GM19035 (cell line): ENCODE measurements around the gene PNLIPRP2.

ENCODE experiments used
- ATAC-seq: cut with Tn5 transposase; IDR thresholded peaks from one replicate; pipeline ENCODE4 v1.9.1; 2021; ENCODE audit not compliant: unreplicated experiment

PNLIPRP2 gene

GRCh38 chr10:116620423-116621400 lies at the start of gene PNLIPRP2:
Gene PNLIPRP2 (plus strand): TSS chr10:116620953.
- ATAC-seq: no peak

DNA sequence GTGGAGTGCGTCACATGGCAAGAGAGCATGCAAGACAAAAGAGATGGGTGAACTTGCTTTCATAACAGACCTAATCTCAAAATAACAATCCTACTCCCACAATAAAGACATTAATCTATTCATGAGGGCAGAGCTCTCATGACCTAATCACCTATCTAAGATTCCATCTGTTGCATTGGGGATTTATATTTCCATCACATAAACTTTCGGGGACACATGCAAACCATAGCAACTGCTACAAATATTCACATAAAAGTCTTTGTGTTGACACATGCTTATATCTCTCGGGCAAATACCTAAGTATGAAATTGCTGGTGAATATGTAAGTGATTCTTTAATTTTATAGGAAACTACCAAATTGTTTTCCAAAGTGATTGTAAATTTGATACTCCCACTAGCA lies 46.0 kb upstream of the PNLIPRP2 start:
- no peak for ATAC-seq

DNA sequence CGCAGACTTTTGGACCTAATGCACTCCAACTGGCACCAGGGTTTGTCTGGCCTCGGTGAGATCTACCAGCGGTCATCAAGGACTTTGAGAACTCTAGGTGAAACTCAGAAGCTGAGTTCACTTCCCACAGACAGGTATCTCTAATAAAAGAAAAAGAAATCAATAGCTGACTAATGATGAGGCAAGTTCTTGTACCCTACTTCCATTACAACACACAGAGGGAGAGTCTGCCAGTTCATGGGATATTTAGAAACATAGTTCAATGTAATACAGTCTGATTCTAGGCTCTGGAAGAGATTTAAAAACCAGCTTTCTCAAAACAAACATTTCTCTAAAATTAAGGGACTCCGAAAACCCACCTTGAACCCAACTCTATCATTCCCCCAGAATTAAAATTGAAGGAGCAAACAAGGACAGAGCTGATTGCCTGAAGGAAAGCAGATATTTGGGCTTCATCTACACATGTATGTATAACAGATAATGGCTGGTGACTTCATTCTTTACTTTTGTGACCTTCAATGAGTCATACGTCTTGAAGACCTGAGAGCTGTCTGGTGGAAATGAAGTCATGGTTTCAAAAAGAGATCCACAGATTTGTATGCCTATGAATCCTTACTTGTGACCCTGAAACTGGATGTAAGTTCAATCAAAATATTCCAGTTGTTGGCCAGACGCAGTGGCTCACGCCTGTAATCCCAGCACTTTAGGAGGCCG lies 32.7 kb upstream of the PNLIPRP2 start:
- no peak for ATAC-seq

GRCh38 chr10:116588995-116589394 lies 31.8 kb upstream of the PNLIPRP2 start:
- ATAC-seq: no peak

DNA sequence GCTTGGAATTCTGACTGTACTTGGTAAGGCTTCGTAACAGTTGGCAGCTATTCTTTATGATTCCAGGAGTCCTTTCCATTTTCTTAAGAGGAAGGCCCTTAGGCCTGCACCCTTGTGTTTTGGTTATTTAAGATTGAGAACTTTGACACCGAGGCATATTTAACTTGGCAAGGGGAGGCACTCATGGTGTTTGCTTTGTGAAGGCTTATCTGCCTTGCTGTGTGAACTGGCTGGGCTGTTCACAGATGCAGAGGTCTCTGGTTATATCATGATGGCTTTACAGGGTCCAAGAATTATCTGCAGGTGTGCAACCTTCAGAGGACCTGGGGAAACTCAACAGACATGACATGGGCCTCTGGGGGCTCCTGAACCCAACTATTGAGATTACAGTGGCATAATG lies 30.8 kb upstream of the PNLIPRP2 start:
- no peak for ATAC-seq

GRCh38 chr10:116590590-116591444 lies 29.9 kb upstream of the PNLIPRP2 start, which contains the start of gene PNLIPRP1:
Gene PNLIPRP1 (plus strand): TSS chr10:116590959. CDS start chr10:116591130, 171 bp downstream.
- ATAC-seq: no peak

GRCh38 chr10:116593139-116593740 lies 27.5 kb upstream of the PNLIPRP2 start:
- no peak for ATAC-seq

DNA sequence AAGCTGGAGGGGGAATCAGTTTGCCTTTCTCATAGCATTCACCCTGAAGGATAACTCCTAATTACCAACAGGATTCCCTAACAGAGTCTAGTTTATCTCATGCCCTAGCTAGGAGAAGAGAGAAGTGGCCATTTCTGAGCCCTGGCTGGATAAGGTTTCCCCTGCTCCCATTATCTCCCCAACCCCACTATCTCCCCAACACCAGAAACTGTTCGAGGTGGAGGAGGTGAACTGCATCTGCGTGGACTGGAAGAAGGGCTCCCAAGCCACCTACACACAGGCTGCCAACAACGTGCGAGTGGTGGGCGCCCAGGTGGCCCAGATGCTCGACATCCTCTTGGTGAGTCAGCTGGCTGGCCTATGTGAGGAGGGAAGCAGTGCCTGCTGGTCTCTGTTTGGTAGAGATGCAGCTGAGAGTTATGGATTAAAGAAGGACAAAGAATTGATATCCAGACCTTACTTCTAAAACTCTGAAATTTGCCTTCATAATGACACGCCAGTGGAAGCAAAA lies 26.2 kb upstream of the PNLIPRP2 start:
- ATAC-seq: no peak

- no peak for ATAC-seq
Measured at GRCh38 chr10:116596062-116596461, 24.7 kb upstream of the PNLIPRP2 start.

GRCh38 chr10:116597543-116597942 lies 23.2 kb upstream of the PNLIPRP2 start:
- no peak for ATAC-seq

DNA sequence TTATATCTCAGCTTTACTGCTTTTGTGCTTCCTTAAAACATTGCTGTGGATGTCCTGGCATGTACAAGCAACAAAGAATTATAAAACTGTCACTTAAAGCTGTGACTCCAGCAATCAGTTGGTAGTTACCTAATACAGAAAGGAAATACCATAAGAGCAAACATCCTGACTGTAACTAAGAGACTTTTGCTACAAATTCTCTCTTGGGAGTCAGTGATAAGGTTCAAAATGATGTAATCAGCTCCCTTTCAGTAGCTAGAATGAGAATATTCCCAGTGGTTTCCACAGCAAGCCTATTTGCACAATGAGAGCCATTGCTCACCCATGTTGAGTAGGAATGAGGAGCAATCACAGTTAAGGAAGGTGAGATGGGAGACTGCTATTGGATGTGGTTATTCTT lies 22.4 kb upstream of the PNLIPRP2 start:
- ATAC-seq: no peak

DNA sequence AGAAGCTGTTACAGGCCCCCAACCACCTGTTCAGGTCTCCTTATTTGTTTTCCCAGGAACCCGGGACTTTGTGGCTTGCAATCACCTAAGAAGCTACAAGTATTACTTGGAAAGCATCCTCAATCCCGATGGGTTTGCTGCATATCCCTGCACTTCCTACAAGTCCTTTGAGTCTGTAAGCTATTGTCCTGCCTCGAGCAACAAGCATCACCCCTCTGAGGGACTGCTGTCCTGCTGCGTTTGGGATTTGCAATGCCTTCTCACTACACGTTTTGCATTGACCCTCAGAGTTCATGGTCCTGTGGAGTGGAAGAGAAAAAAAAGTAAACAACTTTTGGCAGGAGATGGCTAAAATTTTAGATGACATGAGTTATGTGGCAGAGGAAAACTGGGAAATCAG lies 20.8 kb upstream of the PNLIPRP2 start:
- no peak for ATAC-seq

- no peak for ATAC-seq
Measured at GRCh38 chr10:116602648-116603400, 17.9 kb upstream of the PNLIPRP2 start.

- ATAC-seq: no peak
Measured at GRCh38 chr10:116606061-116606483, 14.7 kb upstream of the PNLIPRP2 start.

GRCh38 chr10:116607336-116607735 lies 13.4 kb upstream of the PNLIPRP2 start:
- ATAC-seq: no peak

DNA sequence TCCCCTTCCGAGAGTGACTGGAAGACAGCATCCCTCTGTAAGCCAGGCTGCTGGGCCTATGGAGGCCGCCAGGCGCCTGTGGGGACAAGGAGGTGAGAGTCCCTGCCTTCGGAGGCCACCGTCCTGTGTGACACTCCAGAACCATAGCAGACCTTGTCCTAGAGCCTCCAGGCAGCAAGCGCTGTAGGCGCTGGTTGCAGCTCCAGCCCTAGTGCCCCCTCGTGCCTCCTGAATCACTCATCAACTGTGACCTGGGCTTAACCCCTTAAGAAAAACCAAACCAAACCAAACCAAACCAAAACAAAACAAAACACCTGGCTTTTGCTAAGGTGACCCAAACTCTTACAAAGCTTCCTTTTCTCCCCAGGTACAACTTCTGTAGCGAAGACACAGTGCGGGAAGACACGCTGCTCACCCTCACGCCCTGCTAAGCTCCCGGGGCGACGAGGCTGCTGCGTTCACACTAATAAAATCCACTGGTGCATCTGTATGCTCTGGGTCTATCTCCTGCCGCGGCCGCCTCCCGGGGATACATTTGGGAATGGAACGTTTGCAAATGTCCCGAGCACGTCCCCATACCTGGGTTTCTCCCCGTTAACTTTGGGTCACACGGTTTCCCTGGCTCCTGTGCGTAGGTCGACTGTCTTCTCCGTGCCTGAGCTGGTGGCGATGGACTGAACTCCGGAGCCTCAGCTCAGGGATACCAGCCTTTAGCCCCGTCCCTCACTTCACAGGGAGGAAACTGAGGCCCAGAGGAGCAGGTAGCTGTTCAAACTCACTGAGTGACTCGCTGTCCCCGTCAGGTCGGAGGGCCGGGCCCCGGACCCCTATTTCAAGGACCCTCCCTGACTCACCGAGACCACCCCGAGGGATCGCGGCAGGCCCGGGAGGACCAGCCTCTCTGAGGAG lies 11.8 kb upstream of the PNLIPRP2 start:
- no peak for ATAC-seq

GRCh38 chr10:116610443-116611152 lies 10.2 kb upstream of the PNLIPRP2 start:
- no peak for ATAC-seq

- ATAC-seq: no peak
Measured at GRCh38 chr10:116611153-116611545, 9.6 kb upstream of the PNLIPRP2 start.
